HG02970 (cell line): Measurements from ENCODE around the gene MAP7.
"Not testable (repeated sequence)": the region's sequence is repeated elsewhere in the genome, so short reads cannot be mapped to it uniquely, and the experiment has no call there.

Source experiments
- ATAC-seq: cut with Tn5 transposase; IDR thresholded peaks from one replicate; pipeline ENCODE4 v1.9.1; 2021; ENCODE audit warnings: mild to moderate bottlenecking, moderate library complexity, moderate number of reproducible peaks; ENCODE audit not compliant: unreplicated experiment, low FRiP score

MAP7 gene

GRCh38 chr6:136475686-136476085 lies 74.5 kb downstream of the MAP7 start:
- no peak for ATAC-seq

- no peak for ATAC-seq
Observed at GRCh38 chr6:136474241-136474640, 76.0 kb downstream of the MAP7 start.

- ATAC-seq, result no peak
Observed at GRCh38 chr6:136471922-136472321, 78.3 kb downstream of the MAP7 start.

GRCh38 chr6:136471372-136471771 lies 78.8 kb downstream of the MAP7 start:
- ATAC-seq, result no peak

DNA sequence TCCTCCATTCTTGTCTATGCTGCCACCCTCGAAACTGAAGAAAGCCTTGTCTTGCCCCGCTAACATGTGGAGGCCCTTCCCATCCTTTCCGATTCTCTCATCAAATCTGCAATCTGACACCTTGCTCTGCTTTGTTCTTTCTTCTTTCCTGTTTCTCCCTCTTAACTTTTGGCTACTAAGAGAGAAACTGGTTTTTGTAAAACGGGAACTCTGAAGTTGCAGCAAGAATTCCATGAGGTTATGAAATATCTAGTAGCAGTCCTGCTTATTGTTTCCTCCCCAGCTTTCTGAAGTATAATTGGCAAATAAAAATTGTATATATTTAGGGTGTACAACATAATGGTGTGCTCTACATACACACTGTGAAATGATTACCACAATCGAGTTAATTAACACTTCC lies 80.2 kb downstream of the MAP7 start:
- ATAC-seq, result no peak

DNA sequence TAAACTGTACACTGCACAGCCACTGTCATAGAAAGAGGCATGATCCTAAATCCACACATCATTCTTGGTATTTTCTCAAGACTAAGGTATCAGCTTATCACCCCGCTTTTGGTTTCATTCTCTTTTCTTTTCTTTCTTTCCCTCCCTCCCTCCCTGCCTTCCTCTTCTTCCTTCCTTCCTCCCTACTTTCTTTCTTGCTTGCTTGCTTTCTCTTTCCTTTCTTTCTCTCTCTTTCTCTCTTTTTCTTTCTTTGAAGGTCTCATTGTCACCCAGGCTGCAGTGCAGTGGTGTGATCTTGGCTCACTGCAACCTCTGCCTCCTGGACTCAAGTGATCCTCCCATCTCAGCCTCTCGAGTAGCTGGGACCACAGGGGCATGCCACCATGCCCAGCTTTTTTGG lies 81.1 kb downstream of the MAP7 start:
- ATAC-seq, result no peak

DNA sequence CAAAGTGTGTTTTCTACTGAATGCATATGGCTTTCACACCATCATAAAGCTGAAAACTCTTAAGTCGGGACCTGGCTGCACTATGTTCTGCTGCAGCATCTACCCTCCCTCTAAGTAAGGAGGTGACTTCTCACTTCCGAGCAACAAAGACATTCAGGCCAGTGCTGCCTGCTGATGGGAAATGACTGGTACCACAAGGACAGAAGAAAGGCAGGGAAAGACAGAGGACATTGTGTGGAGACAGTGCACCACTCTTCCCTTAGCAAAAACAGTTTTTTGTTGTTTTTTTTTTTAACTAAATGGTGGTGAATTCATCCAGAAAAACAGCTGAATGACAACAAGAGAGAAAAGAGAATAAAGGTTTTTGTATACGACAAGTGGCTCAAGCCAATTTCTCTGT lies 81.5 kb downstream of the MAP7 start:
- ATAC-seq, result no peak

DNA sequence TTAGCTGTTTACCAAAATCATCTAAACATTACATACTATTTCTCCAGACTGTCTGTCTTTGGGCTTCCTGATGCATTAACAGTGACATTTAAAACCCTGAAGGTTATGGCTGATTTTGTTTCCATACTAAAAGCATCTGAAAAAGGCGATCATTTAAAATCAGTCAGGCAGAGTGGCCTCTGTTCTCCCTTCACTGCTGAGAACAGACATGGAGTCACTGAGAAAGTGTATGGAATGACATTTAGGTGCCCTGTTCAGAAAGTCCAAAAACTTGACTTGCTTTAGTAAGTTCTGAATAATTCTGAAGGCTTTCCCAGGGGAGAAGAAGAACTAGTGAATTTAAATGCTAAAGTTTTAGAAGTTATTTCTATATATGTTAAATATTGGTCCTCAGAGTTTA lies 83.0 kb downstream of the MAP7 start:
- ATAC-seq, result no peak

GRCh38 chr6:136466777-136467176 lies 83.4 kb downstream of the MAP7 start:
- ATAC-seq, result no peak

DNA sequence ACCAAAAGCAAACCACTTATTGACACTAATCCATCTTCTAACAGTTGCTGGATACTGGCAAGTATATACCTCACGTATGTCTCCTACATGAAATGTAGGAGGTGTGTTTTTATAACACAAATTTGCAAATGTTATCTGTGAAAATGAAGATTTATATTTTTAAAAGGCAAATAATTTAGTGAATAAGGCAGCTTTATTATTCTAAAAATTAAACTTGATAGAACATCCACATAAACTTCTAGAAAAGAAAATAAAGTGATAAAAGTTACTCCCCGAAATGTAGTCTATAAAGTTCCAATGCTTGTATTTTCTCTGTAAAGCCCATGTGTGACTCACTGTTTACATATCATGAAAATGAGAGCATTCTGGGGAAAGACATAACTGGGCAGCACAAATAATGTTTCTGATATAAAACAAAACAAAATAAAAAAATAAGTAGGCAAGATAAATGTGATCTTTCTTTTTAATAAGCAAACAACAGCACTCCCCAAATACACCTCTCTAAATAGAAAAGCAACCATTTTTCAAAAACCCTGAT lies 84.4 kb downstream of the MAP7 start:
- no peak for ATAC-seq

- no peak for ATAC-seq
Observed at GRCh38 chr6:136464874-136465273, 85.3 kb downstream of the MAP7 start.

DNA sequence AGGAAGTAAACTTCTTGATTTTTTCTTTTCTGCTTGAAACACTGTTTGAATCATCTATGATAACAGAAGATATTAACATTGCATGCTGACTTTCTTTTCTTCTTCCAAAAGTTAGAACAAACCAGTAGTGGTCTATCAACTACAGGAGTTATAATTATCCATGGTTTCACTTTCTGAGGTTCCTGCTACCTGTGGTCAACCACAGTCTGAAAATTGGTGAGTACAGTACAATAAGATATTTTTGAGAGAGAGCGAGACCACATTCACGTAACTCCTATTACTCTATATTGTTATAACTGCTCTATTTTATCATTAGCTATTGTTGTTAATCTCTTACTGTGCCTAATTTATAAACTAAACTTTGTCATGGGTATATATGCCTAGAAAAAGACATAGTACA lies 86.1 kb downstream of the MAP7 start:
- ATAC-seq, result no peak

DNA sequence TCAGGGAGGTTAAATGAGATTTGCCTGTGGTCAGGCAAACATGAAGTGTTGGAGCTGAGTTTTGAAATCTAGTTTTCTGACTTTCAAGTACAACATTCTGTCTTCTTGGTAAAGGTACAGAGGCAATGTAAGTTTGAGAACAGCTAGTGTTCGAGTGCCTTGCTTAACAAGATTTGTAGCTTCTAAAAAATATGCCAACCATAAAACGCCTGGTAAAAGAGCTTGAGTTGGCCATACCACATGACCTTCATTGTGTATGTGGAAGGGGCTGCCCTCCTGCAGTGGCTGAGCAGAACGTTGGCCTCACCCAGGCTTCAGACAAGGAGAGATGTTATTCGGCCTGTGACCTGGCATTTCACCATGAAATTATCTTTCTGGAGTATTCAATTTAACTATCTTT lies 86.5 kb downstream of the MAP7 start:
- ATAC-seq, result no peak

- no peak for ATAC-seq
Observed at GRCh38 chr6:136446579-136447187, 103.5 kb downstream of the MAP7 start.

DNA sequence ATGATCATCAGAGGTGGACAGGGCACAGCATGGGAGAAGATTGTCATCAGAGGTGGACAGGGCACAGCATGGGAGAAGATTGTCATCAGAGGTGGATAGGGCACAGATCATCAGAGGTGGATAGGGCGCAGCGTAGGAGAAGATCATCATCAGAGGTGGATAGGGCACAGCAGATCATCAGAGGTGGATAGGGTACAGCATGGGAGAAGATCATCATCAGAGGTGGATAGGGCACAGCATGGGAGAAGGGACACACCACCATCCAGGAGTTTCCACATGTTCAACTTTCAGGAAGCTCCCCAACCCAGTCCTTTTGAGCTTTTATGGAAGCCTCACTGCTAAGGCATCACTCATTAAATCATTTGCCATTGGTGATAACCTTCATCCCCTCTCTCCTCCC lies 104.1 kb downstream of the MAP7 start:
- ATAC-seq, result no peak

DNA sequence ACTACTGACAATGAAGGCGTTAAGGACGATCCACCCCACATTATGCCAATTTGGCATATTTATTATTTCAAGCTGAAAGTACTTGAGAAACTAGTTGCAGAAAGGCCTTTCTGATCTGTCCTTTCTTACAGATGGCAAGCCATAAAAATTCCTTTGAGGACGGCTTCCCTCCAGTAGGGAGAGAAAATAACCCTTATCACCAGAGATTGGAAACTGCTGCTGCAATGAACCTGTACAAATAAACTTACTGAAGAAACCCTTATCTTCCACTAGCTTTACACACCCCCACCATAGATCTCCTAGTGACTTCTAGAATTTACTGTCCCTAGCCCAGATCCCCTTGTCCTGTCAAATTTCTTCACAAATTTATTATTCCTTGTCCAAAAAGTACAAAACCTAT lies 105.2 kb downstream of the MAP7 start:
- no peak for ATAC-seq

GRCh38 chr6:136440203-136440602 lies 110.0 kb downstream of the MAP7 start:
- no peak for ATAC-seq

DNA sequence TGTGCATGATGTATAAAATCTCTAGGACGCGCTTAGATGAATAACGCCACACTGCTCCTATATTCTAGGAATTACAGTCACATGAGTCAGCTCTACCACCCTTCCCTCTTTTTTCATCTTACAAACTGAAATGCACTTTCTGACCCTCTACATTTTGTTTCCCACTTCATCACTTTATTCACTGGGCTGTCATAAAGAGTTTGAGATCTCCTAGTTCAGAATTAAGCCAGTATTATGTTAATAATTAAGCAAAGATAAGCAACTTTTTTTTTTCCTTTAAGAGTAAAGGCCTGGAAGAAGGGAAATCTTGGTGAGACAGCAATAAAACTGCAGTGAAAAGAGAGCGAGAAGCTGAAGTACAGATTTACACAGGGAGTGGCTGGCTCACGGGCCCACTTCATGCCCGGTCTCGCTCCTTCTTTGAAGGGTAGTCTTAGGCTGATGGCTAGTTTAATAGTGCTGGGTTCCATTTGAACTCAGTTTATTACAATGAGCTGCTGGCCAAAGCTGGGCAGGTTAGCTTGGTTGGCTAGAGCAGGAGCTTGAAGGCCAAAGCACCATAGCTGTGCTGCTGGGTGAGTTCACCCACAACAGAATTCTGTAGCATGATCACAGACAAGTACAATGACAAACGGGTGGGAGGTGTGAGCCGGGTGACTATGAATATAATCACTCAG lies 110.6 kb downstream of the MAP7 start:
- no peak for ATAC-seq

DNA sequence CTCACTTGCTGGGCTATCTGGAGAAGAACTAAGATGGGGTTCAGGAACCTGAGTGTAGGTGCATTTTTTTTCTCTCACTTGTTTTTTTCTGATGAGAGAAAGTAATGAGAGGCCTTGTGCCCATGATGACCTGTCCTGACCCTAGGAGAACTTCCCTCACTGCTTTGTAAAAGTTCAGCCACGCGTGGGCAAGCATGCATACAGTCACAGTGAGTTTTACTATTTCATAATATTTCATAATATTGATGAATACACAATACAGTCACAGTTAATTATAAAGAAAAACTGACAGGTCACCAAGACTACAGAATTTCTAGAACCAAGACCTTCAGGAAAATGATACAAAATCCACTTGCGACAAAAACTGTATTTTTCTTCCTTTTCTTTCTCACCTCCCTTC lies 111.8 kb downstream of the MAP7 start:
- ATAC-seq, result no peak

GRCh38 chr6:136437246-136437645 lies 113.0 kb downstream of the MAP7 start:
- no peak for ATAC-seq

- ATAC-seq, result no peak
Observed at GRCh38 chr6:136435101-136435500, 115.1 kb downstream of the MAP7 start.

GRCh38 chr6:136431306-136431705 lies 118.9 kb downstream of the MAP7 start:
- ATAC-seq, result not testable (repeated sequence)
